Sigmoid colon (tissue), 4 donors: ENCODE data around the gene CACNA1A.

Experiments
- CTCF ChIP-seq, 4 experiments: fragments of 450-650 bp in 3 of 4; fragments of 200-600 bp in 1 of 4; IDR thresholded peaks; one replicate each; pipeline ENCODE4 v1.5.1; 2016 to 2019; ENCODE audit warnings: antibody characterized with exemption in 4 of 4, mild to moderate bottlenecking in 3 of 4, moderate library complexity in 2 of 4
- EP300 ChIP-seq, 4 donors: sonication (generic); formaldehyde crosslinking; IDR thresholded peaks; one replicate each; pipeline ENCODE4 v1.6.1; 2017; ENCODE audit warnings: antibody characterized with exemption in 4 of 4
- POLR2A ChIP-seq, 2 donors: fragments of 450-650 bp; IDR thresholded peaks; one replicate each; pipeline ENCODE4 v1.6.1; 2016; ENCODE audit warnings: antibody characterized with exemption in 2 of 2, mild to moderate bottlenecking in 2 of 2, moderate library complexity in 2 of 2

- TF ChIP-seq CTCF (IDR thresholded peaks at IDR 0.05) (no peak), EP300 (IDR thresholded peaks at IDR 0.05) (no peak), POLR2A (IDR thresholded peaks at IDR 0.05) (no peak)
These were observed 4.0 kb downstream of the CACNA1A start for GRCh38 chr19:13502231-13502630.
